Liver (tissue), 9 donors: ENCODE measurements around the gene HHLA2. TPM values are rescaled to one million over a fixed set of nuclear protein-coding genes. Genes with fewer than 3 reads are reported as not detected.
"Not testable (repeated sequence)": the region's sequence is repeated elsewhere in the genome, so short reads cannot be mapped to it uniquely, and the experiment has no call there.

Experiments used
- DNase-seq: peaks from one replicate; pipeline ENCODE4 v3.0.0-alpha.2; 2017; ENCODE audit warnings: low spot score
- H3K27ac ChIP-seq, 2 donors: one replicate each; pipeline ENCODE4 v1.7.0; 2013; ENCODE audit warnings: inconsistent platforms in 2 of 2, low read length in 2 of 2, control low read depth in 1 of 2, low read depth in 1 of 2, mild to moderate bottlenecking in 1 of 2
- H3K27me3 ChIP-seq, 4 donors: one replicate each; pipeline versions ENCODE4 v1.6.1 to v1.7.0; 2013; ENCODE audit warnings: low read length in 3 of 4, inconsistent platforms in 1 of 4, mild to moderate bottlenecking in 1 of 4, moderate library complexity in 1 of 4; ENCODE audit not compliant: control insufficient read depth in 4 of 4, insufficient read depth in 4 of 4
- H3K36me3 ChIP-seq, 4 donors: one replicate each; pipeline versions ENCODE4 v1.6.1 to v1.7.0; 2013; ENCODE audit warnings: low read length in 3 of 4, mild to moderate bottlenecking in 3 of 4, low read depth in 1 of 4, moderate library complexity in 1 of 4; ENCODE audit not compliant: control insufficient read depth in 4 of 4, insufficient read depth in 3 of 4
- H3K4me1 ChIP-seq, 4 donors: one replicate each; pipeline versions ENCODE4 v1.6.1 to v1.7.0; 2013; ENCODE audit warnings: low read length in 3 of 4, mild to moderate bottlenecking in 3 of 4, moderate library complexity in 1 of 4; ENCODE audit not compliant: control insufficient read depth in 4 of 4, insufficient read depth in 4 of 4
- H3K4me3 ChIP-seq, 3 donors: one replicate each; pipeline versions ENCODE4 v1.6.1 to v1.7.0; 2013; ENCODE audit warnings: low read length in 3 of 3, control low read depth in 1 of 3, low read depth in 1 of 3, mild to moderate bottlenecking in 1 of 3
- H3K9ac ChIP-seq, 2 donors: one replicate each; pipeline ENCODE4 v1.7.0; 2013; ENCODE audit warnings: low read length in 2 of 2, mild to moderate bottlenecking in 2 of 2, moderate library complexity in 2 of 2, control low read depth in 1 of 2, low read depth in 1 of 2
- H3K9me3 ChIP-seq, 4 donors: one replicate each; pipeline versions ENCODE4 v1.6.1 to v1.7.0; 2013; ENCODE audit warnings: low read length in 3 of 4; ENCODE audit not compliant: control insufficient read depth in 4 of 4
- EGR1 ChIP-seq, 2 donors: IDR thresholded peaks; 2 replicates each; pipeline ENCODE4 v1.6.1; 2016 to 2018; ENCODE audit warnings: antibody characterized with exemption in 2 of 2, low read depth in 2 of 2
- FOXA1 ChIP-seq: IDR thresholded peaks from 2 replicates; pipeline ENCODE4 v1.6.1; 2016; ENCODE audit warnings: antibody characterized with exemption
- FOXA2 ChIP-seq: IDR thresholded peaks from 2 replicates; pipeline ENCODE4 v1.6.1; 2016; ENCODE audit warnings: antibody characterized with exemption
- HNF4A ChIP-seq, 2 donors: conservative IDR thresholded peaks; 2 replicates each; pipeline ENCODE4 v1.6.1; 2016; ENCODE audit warnings: antibody characterized with exemption in 2 of 2, mild to moderate bottlenecking in 2 of 2
- HNF4G ChIP-seq: IDR thresholded peaks from 2 replicates; pipeline ENCODE4 v1.6.1; 2016; ENCODE audit warnings: antibody characterized with exemption
- JUND ChIP-seq, 2 donors: IDR thresholded peaks; 2 replicates each; pipeline ENCODE4 v1.6.1; 2016; ENCODE audit warnings: antibody characterized with exemption in 2 of 2
- NR2F2 ChIP-seq: IDR thresholded peaks from 2 replicates; pipeline ENCODE4 v1.6.1; 2016; ENCODE audit warnings: antibody characterized with exemption
- RAD21 ChIP-seq, 2 donors: IDR thresholded peaks; 2 replicates each; pipeline ENCODE4 v1.6.1; 2016; ENCODE audit warnings: antibody characterized with exemption in 2 of 2, mild to moderate bottlenecking in 2 of 2
- RXRA ChIP-seq, 2 donors: IDR thresholded peaks; 2 replicates each; pipeline ENCODE4 v1.6.1; 2017 to 2018; ENCODE audit warnings: antibody characterized with exemption in 2 of 2, mild to moderate bottlenecking in 1 of 2
- TAF1 ChIP-seq: conservative IDR thresholded peaks from 2 replicates; pipeline ENCODE4 v1.6.1; 2016; ENCODE audit warnings: antibody characterized with exemption, mild to moderate bottlenecking
- WGBS: extraction: QIAGEN DNeasy Blood & Tissue Kit; methylation state at CpG from one replicate; pipeline ENCODE4 v1.1.7; 2013; 5-methylcytosine and 5-hydroxymethylcytosine counted together
- polyA plus RNA-seq, 2 donors: library from polyadenylated mRNA; stranded (reverse) in 1 of 2; unstranded in 1 of 2; fragments of 200-250 nt in 1 of 2; fragments of >200 nt in 1 of 2; fragmentation: Nextera tagmentation in 1 of 2; extraction: Ambion mirVana in 1 of 2; gene quantifications; one replicate each; pipeline versions ENCODE4 v1.2.1 to v1.2.3, GENCODE V29; 2013 to 2015
- total RNA-seq, 2 donors: library from RNA; depleted of rRNA; stranded (reverse); fragments of >200 nt; gene quantifications; one replicate each; pipeline ENCODE4 v1.2.3, GENCODE V29; 2014
- TF ChIP-seq, protein P1 (sequence below): fragments of 150-350 bp; IDR thresholded peaks from 2 replicates; pipeline ENCODE4 v1.5.1; 2017; ENCODE audit warnings: improper control_type of control experiment, low read depth, low read length; ENCODE audit not compliant: missing input control
- TF ChIP-seq, protein P2 (sequence below): IDR thresholded peaks from 2 replicates; pipeline ENCODE4 v1.6.1; 2016; ENCODE audit warnings: antibody characterized with exemption
- donor health status: healthy.
- donor health status: healthy.
- donor health status: healthy.
- donor health status: healthy.
- donor health status: healthy.

Gene HHLA2
- total and polyA plus RNA-seq, 4 donors = 0.07 to 0.14 TPM; not detected in 2

DNA sequence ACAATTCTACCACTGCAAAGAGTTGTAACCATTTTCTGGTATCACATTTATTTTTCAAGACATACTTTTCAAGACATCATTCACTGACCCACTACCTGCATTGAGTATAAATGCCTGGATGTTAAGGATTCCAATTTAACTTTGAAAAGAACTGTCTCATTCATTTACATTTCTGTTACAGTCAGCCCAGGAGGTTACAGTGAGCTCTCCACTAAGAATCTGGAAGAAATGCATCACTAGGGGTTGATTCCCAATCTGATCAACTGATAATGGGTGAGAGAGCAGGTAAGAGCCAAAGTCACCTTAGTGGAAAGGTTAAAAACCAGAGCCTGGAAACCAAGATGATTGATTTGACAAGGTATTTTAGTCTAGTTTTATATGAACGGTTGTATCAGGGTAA is 81.0 kb downstream of the HHLA2 start:
- 85% methylated on average over 1 of the region's 1 CpG for WGBS
- Histone ChIP-seq H3K4me1 (no peaks in the 10 kb centered on the region), H3K27me3 (no peaks in the 10 kb centered on the region), H3K4me3 (no peak overlapping the region), H3K9me3 (no peaks in the 10 kb centered on the region), H3K9ac (no peak overlapping the region), H3K27ac (no peak overlapping the region), H3K36me3 (no peaks in the 10 kb centered on the region)
- TF ChIP-seq HNF4A (conservative IDR thresholded peaks at IDR 0.05) (no peak), HNF4G (no peak), RXRA (IDR thresholded peaks at IDR 0.05) (no peak), FOXA2 (no peak), EGR1 (IDR thresholded peaks at IDR 0.05; ENCODE audit: low read depth in 2 of 2) (no peak), TAF1 (no peak)
- TF ChIP-seq, protein P1, sequence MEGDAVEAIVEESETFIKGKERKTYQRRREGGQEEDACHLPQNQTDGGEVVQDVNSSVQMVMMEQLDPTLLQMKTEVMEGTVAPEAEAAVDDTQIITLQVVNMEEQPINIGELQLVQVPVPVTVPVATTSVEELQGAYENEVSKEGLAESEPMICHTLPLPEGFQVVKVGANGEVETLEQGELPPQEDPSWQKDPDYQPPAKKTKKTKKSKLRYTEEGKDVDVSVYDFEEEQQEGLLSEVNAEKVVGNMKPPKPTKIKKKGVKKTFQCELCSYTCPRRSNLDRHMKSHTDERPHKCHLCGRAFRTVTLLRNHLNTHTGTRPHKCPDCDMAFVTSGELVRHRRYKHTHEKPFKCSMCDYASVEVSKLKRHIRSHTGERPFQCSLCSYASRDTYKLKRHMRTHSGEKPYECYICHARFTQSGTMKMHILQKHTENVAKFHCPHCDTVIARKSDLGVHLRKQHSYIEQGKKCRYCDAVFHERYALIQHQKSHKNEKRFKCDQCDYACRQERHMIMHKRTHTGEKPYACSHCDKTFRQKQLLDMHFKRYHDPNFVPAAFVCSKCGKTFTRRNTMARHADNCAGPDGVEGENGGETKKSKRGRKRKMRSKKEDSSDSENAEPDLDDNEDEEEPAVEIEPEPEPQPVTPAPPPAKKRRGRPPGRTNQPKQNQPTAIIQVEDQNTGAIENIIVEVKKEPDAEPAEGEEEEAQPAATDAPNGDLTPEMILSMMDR = no peak
- TF ChIP-seq, protein P2, sequence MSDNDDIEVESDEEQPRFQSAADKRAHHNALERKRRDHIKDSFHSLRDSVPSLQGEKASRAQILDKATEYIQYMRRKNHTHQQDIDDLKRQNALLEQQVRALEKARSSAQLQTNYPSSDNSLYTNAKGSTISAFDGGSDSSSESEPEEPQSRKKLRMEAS = no peak
- DNase-seq = no peak

DNA sequence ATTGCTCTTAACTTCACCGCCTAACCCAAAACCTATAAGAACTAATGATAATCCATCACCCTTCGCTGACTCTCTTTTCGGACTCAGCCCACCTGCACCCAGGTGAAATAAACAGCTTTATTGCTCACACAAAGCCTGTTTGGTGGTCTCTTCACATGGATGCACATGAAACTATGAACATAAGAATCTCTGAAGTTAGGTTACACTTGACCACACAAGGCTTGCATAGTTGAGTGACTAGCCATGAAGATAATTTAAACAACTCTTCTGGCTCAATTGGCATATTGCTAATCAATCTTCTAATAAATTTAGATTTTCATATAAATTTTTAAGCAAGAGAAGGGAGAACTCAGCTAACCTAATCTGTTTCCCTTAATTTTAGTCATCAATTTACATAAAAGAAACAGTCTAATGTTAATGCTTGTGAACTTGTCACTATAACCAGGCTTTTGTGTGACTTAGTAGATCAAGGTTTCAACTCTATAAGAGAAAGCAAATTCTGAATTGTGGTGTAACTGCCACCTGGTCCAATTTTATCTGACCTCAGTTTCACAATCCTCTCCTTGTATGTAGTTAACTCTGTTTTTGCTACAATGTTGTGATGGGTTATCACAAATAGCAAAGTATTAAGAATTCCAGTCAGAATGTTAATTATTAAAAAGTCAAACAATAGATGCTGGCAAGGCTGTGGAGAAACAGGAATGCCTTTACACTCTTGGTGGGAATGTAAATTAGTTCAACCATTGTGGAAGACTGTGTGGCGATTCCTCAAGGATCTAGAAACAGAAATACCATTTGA is 82.0 kb downstream of the HHLA2 start:
- TF ChIP-seq JUND (IDR thresholded peaks at IDR 0.05) = no peak
- no peak for TF ChIP-seq FOXA1
- TF ChIP-seq, protein P2 = no peak
- TF ChIP-seq EGR1 (IDR thresholded peaks at IDR 0.05; ENCODE audit: low read depth in 2 of 2) = no peak
- no peak for TF ChIP-seq RAD21 (IDR thresholded peaks at IDR 0.05)
- no peak for TF ChIP-seq FOXA2
- TF ChIP-seq NR2F2 = no peak
- no peak for TF ChIP-seq HNF4G
- TF ChIP-seq RXRA (IDR thresholded peaks at IDR 0.05) = no peak
- Histone ChIP-seq H3K9me3 (no peaks in the 10 kb centered on the region), H3K4me3 (no peak overlapping the region), H3K4me1 (no peaks in the 10 kb centered on the region), H3K27me3 (no peaks in the 10 kb centered on the region), H3K36me3 (no peaks in the 10 kb centered on the region), H3K9ac (no peak overlapping the region), H3K27ac (no peak overlapping the region)
- 98% methylated on average over 4 of the region's 4 CpGs for WGBS
- DNase-seq = no peak

DNA sequence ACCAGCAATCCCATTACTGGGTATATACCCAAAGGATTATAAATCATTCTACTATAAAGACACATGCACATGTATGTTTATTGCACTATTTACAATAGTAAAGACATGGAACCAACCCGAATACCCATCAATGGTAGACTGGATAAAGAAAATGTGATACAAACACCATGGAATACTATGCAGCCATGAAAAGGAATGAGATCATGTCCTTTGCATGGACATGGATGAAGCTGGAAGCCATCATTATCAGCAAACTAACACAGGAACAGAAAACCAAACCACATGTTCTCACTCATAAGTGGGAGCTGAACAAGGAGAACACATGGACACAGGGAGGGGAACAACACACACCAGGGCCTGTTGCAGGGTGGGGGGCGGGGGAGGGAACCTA is 82.6 kb downstream of the HHLA2 start:
- H3K4me1 ChIP-seq, H3K9ac ChIP-seq, H3K9me3 ChIP-seq, H3K4me3 ChIP-seq, DNase-seq, H3K27ac ChIP-seq, H3K36me3 ChIP-seq, H3K27me3 ChIP-seq: not testable (repeated sequence)
- 89% methylated on average over 2 of the region's 2 CpGs for WGBS
